HEK293 (cell line): ENCODE results near the gene CD93.
A peak's percentile ranks its signal among the peaks of the same experiment; 100 is the strongest.

Experiments used
- YY1 ChIP-seq: fragments of 450-650 bp; formaldehyde crosslinking; IDR thresholded peaks from 2 replicates; pipeline ENCODE4 v1.5.1; 2018; ENCODE audit warnings: missing biosample characterization, missing genetic modification characterization
- TF ChIP-seq, protein P1 (sequence below): fragments of 450-650 bp; formaldehyde crosslinking; IDR thresholded peaks from 2 replicates; pipeline ENCODE4 v1.5.1; 2016; ENCODE audit warnings: missing biosample characterization, missing genetic modification characterization

DNA sequence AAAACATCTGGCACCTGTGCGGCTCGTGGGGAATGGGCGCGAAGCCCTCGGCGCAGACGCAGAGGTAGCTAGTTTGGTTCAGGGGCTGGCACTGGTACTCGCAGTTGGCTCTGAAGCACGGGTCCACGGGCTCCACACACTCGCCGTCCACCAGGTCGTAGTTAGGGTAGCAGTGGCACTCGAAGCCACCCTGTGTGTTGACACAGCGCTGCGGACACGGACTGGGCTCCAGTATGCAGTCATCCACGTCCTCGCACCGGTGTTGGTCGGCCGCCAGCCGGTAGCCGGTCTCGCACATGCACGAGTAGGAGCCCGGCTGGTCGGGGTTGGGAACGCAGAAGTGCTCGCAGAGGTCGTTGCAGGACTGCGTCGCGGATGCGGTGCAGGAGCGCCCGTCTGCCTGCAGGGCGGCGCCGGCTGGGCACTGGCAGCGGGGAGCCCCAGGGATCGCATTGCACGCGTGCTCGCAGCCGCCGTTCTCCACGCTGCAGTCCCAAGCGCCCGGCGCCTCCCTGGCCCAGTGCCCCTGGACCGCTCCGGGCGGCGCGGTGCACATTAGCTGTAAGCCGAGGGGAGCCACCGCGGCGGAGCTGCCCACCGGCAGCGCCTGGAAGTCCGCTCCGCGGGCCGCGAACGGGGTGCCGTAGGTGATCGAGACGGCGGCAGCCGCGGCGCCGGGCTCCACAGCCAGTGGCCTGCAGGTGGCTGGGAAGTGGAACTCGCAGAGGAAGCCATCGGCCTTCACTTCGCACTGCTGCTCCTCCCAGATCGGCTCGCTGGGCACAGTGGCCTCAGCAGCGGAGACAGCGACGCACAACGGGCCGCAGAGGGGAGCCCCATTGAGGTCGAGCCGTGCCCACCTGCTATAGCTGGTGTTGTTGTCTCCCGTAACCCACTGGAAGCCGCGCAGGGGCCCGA is 37.6 kb downstream of the CD93 start:
- no peak for TF ChIP-seq YY1 (tag by site-specific recombination)
- TF ChIP-seq, protein P1, sequence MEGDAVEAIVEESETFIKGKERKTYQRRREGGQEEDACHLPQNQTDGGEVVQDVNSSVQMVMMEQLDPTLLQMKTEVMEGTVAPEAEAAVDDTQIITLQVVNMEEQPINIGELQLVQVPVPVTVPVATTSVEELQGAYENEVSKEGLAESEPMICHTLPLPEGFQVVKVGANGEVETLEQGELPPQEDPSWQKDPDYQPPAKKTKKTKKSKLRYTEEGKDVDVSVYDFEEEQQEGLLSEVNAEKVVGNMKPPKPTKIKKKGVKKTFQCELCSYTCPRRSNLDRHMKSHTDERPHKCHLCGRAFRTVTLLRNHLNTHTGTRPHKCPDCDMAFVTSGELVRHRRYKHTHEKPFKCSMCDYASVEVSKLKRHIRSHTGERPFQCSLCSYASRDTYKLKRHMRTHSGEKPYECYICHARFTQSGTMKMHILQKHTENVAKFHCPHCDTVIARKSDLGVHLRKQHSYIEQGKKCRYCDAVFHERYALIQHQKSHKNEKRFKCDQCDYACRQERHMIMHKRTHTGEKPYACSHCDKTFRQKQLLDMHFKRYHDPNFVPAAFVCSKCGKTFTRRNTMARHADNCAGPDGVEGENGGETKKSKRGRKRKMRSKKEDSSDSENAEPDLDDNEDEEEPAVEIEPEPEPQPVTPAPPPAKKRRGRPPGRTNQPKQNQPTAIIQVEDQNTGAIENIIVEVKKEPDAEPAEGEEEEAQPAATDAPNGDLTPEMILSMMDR (tag by site-specific recombination): peak; percentile 63
